Gastrocnemius medialis (tissue), 4 donors: Measurements from ENCODE around the gene PLET1. TPM values are rescaled to one million over a fixed set of nuclear protein-coding genes. Genes with fewer than 3 reads are reported as not detected.

Experiments
- ATAC-seq, 2 donors: fragments of 150-250 bp; one replicate each; pipeline ENCODE4 v1.9.1; 2016
- DNase-seq, 2 donors: peaks; one replicate each; pipeline ENCODE4 v3.0.0-alpha.2; 2019
- H3K27ac ChIP-seq, 4 donors: fragments of 200-600 bp; sonication (generic); 1 replicate in 1 of 4; 2 replicates in 3 of 4; pipeline ENCODE4 v1.5.1; 2016 to 2018; ENCODE audit warnings: mild to moderate bottlenecking in 2 of 4, moderate library complexity in 1 of 4
- H3K27me3 ChIP-seq, 3 donors: fragments of 200-600 bp; sonication (generic) in 2 of 3; 1 replicate in 1 of 3; 2 replicates in 2 of 3; pipeline versions ENCODE4 v1.5.1 to v1.6.0; 2016 to 2019; ENCODE audit warnings: mild to moderate bottlenecking in 1 of 3, moderate library complexity in 1 of 3
- H3K36me3 ChIP-seq, 2 donors: fragments of 200-600 bp; sonication (generic) in 1 of 2; one replicate each; pipeline ENCODE4 v1.5.1; 2017 to 2018
- H3K4me1 ChIP-seq, 2 donors: fragments of 200-600 bp; sonication (generic) in 1 of 2; one replicate each; pipeline ENCODE4 v1.5.1; 2016 to 2017; ENCODE audit warnings: mild to moderate bottlenecking in 2 of 2
- H3K4me3 ChIP-seq, 4 donors: fragments of 200-600 bp; sonication (generic) in 3 of 4; 1 replicate in 1 of 4; 2 replicates in 3 of 4; pipeline ENCODE4 v1.5.1; 2016 to 2019; ENCODE audit warnings: mild to moderate bottlenecking in 2 of 4
- H3K9me3 ChIP-seq, 3 donors: fragments of 200-600 bp; sonication (generic) in 2 of 3; 1 replicate in 1 of 3; 2 replicates in 2 of 3; pipeline ENCODE4 v1.5.1; 2016 to 2019
- CTCF ChIP-seq, 5 experiments: fragments of 450-650 bp in 3 of 5; fragments of 200-600 bp in 2 of 5; sonication (generic) in 2 of 5; IDR thresholded peaks in 4 of 5; conservative IDR thresholded peaks in 1 of 5; 1 replicate in 4 of 5; 2 replicates in 1 of 5; pipeline ENCODE4 v1.5.1; 2016 to 2019; ENCODE audit warnings: antibody characterized with exemption in 5 of 5, mild to moderate bottlenecking in 3 of 5, moderate library complexity in 3 of 5
- POLR2A ChIP-seq, 2 donors: fragments of 450-650 bp; IDR thresholded peaks; one replicate each; pipeline ENCODE4 v1.6.1; 2017; ENCODE audit warnings: antibody characterized with exemption in 2 of 2, mild to moderate bottlenecking in 2 of 2, moderate library complexity in 2 of 2
- in situ Hi-C, 4 donors: fragments of 200-750 bp; cut with MboI; loops; one replicate each; pipeline versions ENCODE4 v1.15.0 to v1.8.0; 2017; ENCODE audit warnings: low sequenced_read_pairs in 4 of 4
- intact Hi-C: fragments of 100-400 bp; cut with DNase I; formaldehyde crosslinking; loops from one replicate; pipeline ENCODE4 v1.15.1; 2023; ENCODE audit warnings: low total_unique reads
- total RNA-seq, 4 donors: library from RNA; depleted of rRNA; stranded (reverse); fragments of >200 nt; gene quantifications; one replicate each; pipeline versions ENCODE4 v1.1.0 to v1.2.3, GENCODE V29; 2016

Gene PLET1
- total RNA-seq, 4 donors from 2014 or later, result not detected

DNA sequence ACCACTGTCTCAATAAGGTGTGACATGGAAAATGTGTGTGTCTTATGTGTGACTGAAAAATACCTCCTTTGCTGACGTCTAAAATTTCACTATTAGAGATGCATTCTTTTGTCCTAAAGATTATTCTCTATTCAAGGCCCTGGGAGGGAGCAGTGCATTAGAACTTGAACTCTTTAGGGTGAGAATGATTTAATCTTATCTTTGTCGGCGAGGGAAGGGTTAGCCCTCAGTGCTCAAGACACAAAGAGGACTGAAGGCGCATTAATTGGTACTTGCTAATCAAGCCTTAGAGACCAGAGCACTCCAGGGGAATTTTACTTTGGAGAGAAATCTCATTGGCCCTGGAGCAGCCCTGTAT, 29.8 kb upstream of the PLET1 start:
- Histone ChIP-seq H3K27me3 (no peaks in the 10 kb centered on the region), H3K36me3 (no peaks in the 10 kb centered on the region), H3K4me3 (peak overlapping the region; percentile 61 to 77 (median 68)), H3K9me3 (no peaks in the 10 kb centered on the region), H3K4me1 (peaks cover 42 to 44% of the 10 kb centered on the region in 2 donors), H3K27ac (peak overlapping the region; percentile 71 to 85 (median 82))
- intact Hi-C loops, result loop anchor here (1.0 to 5.0 kb wide), 4 partner anchors 164 to 998 kb away; no protein-coding TSS in a partner anchor
- no peak for TF ChIP-seq CTCF (IDR thresholded peaks at IDR 0.05 in 4 of 5, conservative IDR thresholded peaks at IDR 0.05 in 1 of 5)
- TF ChIP-seq POLR2A (IDR thresholded peaks at IDR 0.05), result peak in 1 of 2 donors; percentile 1
- DNase-seq (no peak), ATAC-seq (peak in 1 of 2 donors; percentile 4)
- in situ Hi-C loops, result loop anchor here in 2 of 4 donors (25.0 kb wide), 1 partner anchor 997 kb away; no protein-coding TSS in a partner anchor

DNA sequence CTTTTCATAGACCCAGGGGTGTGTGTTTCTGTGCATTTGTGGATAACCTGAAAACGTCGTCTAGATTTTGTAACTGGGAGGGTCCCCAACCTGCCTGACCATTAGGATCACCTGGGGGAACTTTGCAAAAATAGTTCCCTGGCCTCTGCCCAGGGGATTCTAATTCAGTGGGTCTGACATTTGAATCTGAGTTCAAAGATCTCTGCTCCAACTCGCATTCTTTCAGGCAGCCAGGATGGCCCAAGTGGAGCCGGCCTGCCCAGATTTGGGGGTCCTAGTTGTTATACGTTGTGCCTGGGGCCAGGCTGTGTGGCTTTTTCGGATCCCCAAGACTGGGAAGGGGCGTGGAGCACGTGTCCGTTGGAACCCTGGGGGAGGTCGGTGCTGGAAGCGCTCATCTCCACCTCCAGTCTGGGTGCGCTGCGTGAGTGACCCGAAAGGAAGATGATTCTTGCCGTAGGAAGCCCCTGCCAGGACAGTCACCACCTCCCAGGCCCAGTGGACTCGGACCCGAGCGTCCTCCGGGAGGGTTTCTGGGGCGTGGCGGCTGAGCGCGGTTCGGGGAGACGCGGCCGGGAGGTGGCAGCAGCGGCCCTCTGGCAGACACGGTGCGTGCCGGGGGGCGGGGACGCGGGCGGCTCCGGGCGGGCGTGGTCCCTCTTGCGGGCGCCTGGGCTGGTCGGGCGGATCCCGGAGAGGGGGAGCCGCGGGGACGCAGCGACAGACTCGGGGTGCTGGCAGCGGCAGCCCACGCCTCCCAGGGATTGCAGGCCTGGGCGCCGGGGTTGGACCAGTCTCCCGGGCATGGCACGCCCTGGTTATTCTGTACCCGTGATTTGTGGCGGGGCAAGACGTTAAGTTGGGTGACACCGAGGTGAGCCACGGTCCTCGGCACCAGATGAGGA, 29.2 kb upstream of the PLET1 start:
- ATAC-seq (peak; percentile 63 to 70), DNase-seq (peak; percentile 63 to 67)
- Histone ChIP-seq H3K36me3 (no peaks in the 10 kb centered on the region), H3K27ac (peak overlapping the region; percentile 71 to 85 (median 82)), H3K4me1 (peaks cover 42 to 44% of the 10 kb centered on the region in 2 donors), H3K4me3 (peak overlapping the region; percentile 61 to 77 (median 68)), H3K9me3 (no peaks in the 10 kb centered on the region), H3K27me3 (no peaks in the 10 kb centered on the region)
- TF ChIP-seq CTCF (IDR thresholded peaks at IDR 0.05 in 4 of 5, conservative IDR thresholded peaks at IDR 0.05 in 1 of 5) (peak; percentile 79 to 96 (median 84)), POLR2A (IDR thresholded peaks at IDR 0.05) (peak; percentile 23 to 40)
- intact Hi-C loops, result loop anchor here (1.0 to 10.0 kb wide), 5 partner anchors 164 to 1025 kb away; partner anchors contain the start of gene TTC12
- in situ Hi-C loops, result loop anchor here (5.0 to 25.0 kb wide), 4 partner anchors 265 to 997 kb away; no protein-coding TSS in a partner anchor

GRCh38 chr11:112288021-112288420, 27.4 kb upstream of the PLET1 start:
- in situ Hi-C loops, result loop anchor here (5.0 to 25.0 kb wide), 4 partner anchors 267 to 999 kb away; no protein-coding TSS in a partner anchor
- no peak for TF ChIP-seq CTCF (IDR thresholded peaks at IDR 0.05 in 4 of 5, conservative IDR thresholded peaks at IDR 0.05 in 1 of 5)
- H3K27me3 ChIP-seq, result no peaks in the 10 kb centered on the region
- peaks cover 29 to 32% of the 10 kb centered on the region in 2 donors for H3K4me1 ChIP-seq
- ATAC-seq, result no peak
- H3K4me3 ChIP-seq, result no peak overlapping the region
- no peak for DNase-seq
- intact Hi-C loops, result loop anchor here (10.0 kb wide), 1 partner anchor 1027 kb away; the partner anchor contains the start of gene TTC12
- H3K27ac ChIP-seq, result no peak overlapping the region
- no peaks in the 10 kb centered on the region for H3K9me3 ChIP-seq
- no peaks in the 10 kb centered on the region for H3K36me3 ChIP-seq

GRCh38 chr11:112285841-112286311, 25.2 kb upstream of the PLET1 start:
- in situ Hi-C loops, result loop anchor here (5.0 to 25.0 kb wide), 4 partner anchors 269 to 1001 kb away; no protein-coding TSS in a partner anchor
- no peaks in the 10 kb centered on the region for H3K27me3 ChIP-seq
- ATAC-seq (no peak), DNase-seq (no peak)
- no peaks in the 10 kb centered on the region for H3K9me3 ChIP-seq
- intact Hi-C loops, result loop anchor here (10.0 kb wide), 1 partner anchor 1029 kb away; the partner anchor contains the start of gene TTC12
- H3K4me3 ChIP-seq, result no peak overlapping the region
- TF ChIP-seq POLR2A (IDR thresholded peaks at IDR 0.05) (no peak), CTCF (IDR thresholded peaks at IDR 0.05 in 4 of 5, conservative IDR thresholded peaks at IDR 0.05 in 1 of 5) (no peak)
- H3K27ac ChIP-seq, result no peak overlapping the region
- H3K36me3 ChIP-seq, result no peaks in the 10 kb centered on the region
- peaks cover 9 to 10% of the 10 kb centered on the region in 2 donors for H3K4me1 ChIP-seq
